GM19395 (cell line): ENCODE results near the gene IFNA17.
A peak's percentile ranks its signal among the peaks of the same experiment; 100 is the strongest.
"Not testable (repeated sequence)": the region's sequence is repeated elsewhere in the genome, so short reads cannot be mapped to it uniquely, and the experiment has no call there.

Experiments
- ATAC-seq: cut with Tn5 transposase; IDR thresholded peaks from one replicate; pipeline ENCODE4 v1.9.1; 2021; ENCODE audit warnings: mild to moderate bottlenecking, moderate library complexity; ENCODE audit not compliant: unreplicated experiment

The IFNA17 gene

DNA sequence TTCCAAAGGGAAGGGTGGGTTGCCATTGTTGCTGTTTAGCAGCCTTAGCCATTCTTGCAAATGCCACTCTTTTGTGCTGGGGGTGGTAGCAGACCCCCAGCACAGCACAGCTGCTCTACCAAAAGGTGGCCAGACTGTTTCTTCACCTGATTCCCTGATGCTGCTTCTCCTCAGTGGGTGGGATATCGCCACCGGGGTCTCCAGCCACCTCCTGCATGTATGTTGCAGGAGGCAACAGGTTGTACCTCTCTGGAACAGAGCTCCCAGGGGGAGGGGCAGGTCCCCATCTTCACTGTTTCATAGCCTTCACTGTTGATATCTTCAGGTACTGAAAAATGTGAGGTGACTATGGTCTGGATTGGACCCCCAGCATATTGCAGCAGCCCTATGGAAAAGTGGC lies 17.2 kb downstream of the IFNA17 start:
- not testable (repeated sequence) for ATAC-seq

DNA sequence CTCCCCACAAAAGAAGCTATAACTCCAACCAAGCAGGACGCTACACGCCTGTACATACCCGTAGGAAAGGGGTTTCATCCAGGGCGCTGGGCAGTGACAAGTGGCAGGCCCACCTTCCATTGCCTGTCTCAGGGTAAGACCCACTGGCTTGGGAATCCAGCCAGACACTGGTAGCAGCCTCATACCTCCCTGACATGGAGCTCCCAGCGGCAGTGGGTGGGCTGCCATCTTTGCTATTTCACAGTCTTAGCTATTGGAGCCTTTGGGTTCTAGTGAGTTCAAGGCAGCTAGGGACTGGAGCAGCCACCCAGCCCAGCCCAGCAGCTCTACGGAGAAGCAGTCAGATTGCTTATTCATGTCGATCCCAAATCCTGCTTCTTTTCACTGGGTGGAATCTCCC lies 17.7 kb downstream of the IFNA17 start:
- ATAC-seq = no peak

DNA sequence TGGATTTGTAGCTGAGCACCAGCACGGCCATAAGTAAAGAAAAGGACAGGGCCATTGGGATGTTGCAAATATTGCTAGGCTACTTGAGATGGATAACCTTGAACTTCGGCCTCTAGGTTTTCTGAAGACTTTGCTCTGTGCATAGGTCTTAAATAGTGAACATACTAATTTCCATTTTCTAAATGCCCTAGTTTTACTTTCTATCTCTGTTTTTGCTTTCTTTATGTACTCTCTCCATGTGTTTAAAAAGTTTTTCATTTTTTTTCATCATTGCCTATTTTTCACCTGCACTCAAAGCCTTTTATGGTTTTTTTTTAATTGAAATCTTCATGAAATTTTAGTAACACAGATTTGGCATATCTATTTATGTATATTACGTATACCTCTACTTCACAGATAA lies 21.0 kb downstream of the IFNA17 start, which contains the start of gene IFNA10:
TSS of gene IFNA10 (minus strand) at position 101 of the 400 bp plus-strand sequence. CDS start at position 55, 46 bp downstream.
- not testable (repeated sequence) for ATAC-seq

DNA sequence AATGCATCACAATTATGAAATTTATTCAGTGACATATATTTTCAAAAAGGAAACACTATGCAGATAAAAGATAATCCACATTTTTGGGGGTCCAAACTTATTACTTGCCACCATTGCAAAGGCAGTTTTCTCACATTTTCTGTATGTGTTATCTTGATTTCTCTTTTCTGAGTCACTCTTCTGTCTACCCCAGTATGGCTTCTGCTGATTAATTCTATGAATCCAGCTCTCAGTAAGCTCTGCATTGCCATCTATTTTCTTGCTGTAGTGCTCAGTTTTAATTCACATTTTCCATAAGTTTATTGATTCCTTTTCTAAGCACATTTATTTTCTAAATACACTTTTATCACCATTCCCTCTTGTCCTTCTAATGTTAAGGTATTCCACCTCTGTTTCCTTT lies 22.8 kb downstream of the IFNA17 start:
- ATAC-seq = no peak

DNA sequence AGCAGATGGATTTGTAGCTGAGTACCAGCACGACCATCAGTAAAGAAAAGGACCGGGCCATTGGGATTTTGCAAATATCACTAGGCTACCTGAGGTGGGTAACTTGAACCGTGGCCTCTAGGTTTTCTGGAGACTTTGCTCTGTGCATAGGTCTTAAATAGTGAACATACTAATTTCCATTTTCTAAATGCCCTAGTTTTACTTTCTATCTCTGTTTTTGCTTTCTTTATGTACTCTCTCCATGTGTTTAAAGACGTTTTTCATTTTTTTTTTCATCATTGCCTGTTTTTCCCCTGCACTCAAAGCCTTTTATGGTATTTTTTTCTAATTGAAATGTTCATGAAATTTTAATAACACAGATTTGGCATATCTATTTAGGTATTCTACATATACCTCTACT lies 25.9 kb downstream of the IFNA17 start, which contains the start of gene IFNA7:
TSS of gene IFNA7 (minus strand) at position 101 of the 400 bp plus-strand sequence. CDS start at position 61, 40 bp downstream.
- not testable (repeated sequence) for ATAC-seq

DNA sequence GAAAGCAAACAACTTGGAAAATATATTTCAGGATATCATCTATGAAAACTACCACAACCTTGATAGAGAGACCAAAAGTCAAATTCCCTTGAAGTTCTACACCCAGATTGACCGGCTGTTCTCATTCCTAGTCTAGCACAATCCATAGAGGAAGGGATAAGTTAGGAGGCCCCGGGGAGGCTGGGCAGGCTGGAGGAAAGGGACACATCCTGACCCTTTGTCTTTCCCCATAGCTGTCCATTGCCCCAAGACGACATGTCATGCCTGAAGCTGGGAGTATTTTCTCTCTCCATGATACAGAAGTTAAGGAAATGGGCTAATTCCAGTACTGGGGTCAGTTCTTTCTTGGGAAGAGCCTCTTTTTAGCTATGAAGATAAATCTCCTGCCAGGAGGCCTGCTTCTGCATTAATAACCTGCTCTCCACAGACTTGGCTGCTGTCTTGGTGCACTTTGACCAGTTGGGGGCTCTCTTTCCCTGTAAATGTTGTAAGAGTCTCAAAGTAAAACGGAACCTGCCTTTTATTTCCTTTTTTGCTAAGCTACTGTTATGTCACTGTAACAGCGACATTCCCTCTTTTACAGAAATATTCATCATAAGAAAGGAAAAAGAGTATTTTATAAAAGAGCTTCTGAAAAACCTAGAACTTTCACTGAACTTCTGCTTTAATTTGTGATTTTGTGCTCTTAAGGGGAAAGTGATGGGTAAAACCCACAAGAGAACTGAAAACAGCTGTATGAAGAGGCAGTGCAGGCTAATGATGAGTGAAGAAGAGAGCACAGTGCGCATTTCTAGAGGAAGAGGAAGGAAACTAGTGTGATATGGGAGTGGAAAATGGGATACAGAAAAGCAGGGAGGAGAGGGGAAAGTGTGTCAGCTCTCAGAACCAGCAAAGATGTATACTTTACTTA lies 32.9 kb downstream of the IFNA17 start:
- peak; percentile 99 for ATAC-seq

DNA sequence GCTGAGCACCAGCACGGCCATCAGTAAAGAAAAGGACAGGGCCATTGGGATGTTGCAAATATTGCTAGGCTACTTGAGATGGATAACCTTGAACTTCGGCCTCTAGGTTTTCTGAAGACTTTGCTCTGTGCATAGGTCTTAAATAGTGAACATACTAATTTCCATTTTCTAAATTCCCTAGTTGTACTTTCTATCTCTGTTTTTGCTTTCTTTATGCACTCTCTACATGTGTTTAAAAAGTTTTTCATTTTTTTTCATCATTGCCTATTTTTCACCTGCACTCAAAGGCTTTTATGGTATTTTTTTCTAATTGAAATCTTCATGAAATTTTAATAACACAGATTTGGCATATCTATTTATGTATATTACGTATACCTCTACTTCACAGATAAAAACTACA lies 40.5 kb downstream of the IFNA17 start, which contains the start of gene IFNA4:
TSS of gene IFNA4 (minus strand) at position 101 of the 400 bp plus-strand sequence. CDS start at position 45, 56 bp downstream.
- not testable (repeated sequence) for ATAC-seq

DNA sequence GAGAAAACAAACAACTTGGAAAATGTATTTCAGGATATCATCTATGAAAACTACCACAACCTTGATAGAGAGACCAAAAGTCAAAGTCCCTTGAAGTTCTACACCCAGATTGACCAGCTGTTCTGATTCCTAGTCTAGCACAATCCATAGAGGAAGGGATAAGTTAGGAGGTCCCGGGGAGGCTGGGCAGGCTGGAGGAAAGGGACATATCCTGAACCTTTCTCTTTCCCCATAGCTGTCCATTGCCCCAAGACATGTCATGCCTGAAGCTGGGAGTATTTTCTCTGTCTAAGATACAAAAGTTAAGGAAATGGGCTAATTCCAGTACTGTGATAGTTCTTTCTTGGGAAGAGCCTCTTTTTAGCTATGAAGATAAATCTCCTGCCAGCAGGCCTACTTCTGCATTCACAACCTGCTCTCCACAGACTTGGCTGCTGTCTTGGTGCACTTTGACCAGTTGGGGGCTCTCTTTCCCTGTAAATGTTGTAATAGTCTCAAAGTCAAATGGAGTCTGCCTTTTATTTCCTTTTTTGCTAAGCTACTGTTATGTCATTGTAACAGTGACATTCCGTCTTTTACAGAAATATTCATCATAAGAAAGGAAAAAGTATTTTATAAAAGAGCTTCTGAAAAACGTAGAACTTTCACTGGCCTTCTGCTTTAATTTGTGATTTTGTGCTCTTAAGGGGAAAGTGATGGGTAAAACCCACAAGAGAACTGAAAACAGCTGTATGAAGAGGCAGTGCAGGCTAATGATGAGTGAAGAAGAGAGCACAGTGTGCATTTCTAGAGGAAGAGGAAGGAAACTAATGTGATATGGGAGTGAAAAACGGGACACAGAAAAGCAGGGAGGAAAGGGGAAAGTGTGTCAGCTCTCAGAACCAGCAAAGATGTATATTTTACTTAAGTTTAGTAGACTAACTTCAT lies 44.9 kb downstream of the IFNA17 start:
- peak; percentile 95 for ATAC-seq
